Measurements from ENCODE around the gene SSBP3. TPM values are rescaled to one million over a fixed set of nuclear protein-coding genes. Genes with fewer than 3 reads are reported as not detected.

The SSBP3 gene
- polyA plus RNA-seq, 1 experiment: 34.3 TPM

DNA sequence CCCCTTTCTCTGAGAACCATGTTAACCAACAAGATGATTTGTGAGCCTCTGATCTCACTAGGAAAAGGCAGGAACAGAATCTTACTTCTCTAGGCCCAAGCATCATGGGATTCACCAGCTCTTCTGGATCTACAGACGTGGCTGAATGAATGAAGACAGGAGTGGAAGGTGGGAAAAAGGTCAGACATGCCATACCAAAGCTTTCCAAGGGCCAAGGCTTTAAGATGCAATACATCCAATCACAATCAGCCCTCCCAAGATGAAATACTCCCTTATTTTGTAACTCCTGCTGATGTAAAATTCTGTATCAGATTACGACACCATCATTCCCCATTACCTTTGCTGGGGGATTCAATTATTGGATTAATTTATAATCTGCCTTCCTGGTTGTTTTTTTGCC, 80.9 kb downstream of the SSBP3 start:
- DNase-seq (ENCODE audit: low read depth, low spot score): no peak
- H3K27ac ChIP-seq (ENCODE audit: low read depth, low read length): no peak overlapping the region
- H3K27me3 ChIP-seq (ENCODE audit: control insufficient read depth, insufficient read depth, low read length): no peaks in the 10 kb centered on the region
- H3K4me3 ChIP-seq (ENCODE audit: low read depth, low read length): no peak overlapping the region
- TF ChIP-seq, protein P1, sequence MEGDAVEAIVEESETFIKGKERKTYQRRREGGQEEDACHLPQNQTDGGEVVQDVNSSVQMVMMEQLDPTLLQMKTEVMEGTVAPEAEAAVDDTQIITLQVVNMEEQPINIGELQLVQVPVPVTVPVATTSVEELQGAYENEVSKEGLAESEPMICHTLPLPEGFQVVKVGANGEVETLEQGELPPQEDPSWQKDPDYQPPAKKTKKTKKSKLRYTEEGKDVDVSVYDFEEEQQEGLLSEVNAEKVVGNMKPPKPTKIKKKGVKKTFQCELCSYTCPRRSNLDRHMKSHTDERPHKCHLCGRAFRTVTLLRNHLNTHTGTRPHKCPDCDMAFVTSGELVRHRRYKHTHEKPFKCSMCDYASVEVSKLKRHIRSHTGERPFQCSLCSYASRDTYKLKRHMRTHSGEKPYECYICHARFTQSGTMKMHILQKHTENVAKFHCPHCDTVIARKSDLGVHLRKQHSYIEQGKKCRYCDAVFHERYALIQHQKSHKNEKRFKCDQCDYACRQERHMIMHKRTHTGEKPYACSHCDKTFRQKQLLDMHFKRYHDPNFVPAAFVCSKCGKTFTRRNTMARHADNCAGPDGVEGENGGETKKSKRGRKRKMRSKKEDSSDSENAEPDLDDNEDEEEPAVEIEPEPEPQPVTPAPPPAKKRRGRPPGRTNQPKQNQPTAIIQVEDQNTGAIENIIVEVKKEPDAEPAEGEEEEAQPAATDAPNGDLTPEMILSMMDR (IDR thresholded peaks at IDR 0.05; ENCODE audit: low read depth, low read length): no peak
- H3K9me3 ChIP-seq (ENCODE audit: control insufficient read depth, insufficient read depth, low read length): no peaks in the 10 kb centered on the region
- ChIA-PET POLR2A (interaction anchor here (1.0 kb wide), 1 partner anchor 9 kb away, joined by 4 read pairs; no protein-coding TSS in a partner anchor), CTCF (interaction anchor here (1.1 kb wide), 1 partner anchor 9 kb away, joined by 4 read pairs; no protein-coding TSS in a partner anchor)

DNA sequence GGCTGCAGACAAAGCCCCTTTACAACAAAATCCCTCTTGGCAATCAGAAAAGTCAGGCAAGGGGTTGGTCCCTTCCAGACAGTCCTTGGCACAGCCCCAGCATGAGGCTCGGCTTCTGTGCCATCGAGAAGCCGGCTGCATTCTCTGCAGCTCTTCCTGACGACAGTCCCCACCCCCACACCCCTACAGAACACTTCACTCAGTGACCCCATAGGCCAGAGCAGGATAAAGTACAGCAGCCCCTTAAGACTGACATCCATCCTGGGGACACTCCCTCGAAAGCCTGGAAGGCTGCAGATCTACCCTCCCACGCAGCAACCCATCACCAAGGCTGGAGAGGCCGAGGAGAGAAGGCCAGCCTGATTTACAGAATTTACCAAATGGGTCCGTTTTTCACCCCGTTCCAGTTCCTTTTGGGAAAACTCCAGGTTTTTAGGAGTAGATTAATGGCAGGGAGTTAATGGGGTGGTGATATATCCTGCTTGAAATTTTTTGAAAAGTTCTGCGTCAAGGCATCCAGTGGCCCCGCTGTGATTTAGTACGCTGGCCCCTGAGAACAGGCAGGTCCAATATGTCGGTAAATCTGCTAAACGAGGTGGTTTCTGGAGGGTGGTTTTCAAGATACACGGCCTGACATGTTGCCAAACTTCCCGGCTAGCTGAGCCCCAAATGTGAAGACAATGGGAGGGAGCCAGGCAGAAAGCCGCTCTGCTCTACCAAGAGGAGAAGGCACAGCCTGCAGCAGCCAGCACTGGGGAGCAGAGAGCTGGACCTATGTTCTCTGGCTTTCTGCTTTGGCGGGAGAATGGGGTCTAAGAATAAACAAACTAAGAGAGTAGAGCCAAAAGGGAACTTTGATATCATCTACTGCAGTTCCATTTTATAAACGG, 81.7 kb downstream of the SSBP3 start:
- ChIA-PET CTCF (interaction anchor here (0.6 to 1.1 kb wide), 2 partner anchors 10 to 30 kb away, joined by 3 to 4 read pairs; no protein-coding TSS in a partner anchor), POLR2A (interaction anchor here (0.8 to 1.0 kb wide), 2 partner anchors 10 to 11 kb away, joined by 3 to 4 read pairs; no protein-coding TSS in a partner anchor)
- TF ChIP-seq, protein P1 (IDR thresholded peaks at IDR 0.05; ENCODE audit: low read depth, low read length): no peak
- Histone ChIP-seq H3K27ac (ENCODE audit: low read depth, low read length) (peak overlapping the region; percentile 53), H3K27me3 (ENCODE audit: control insufficient read depth, insufficient read depth, low read length) (no peaks in the 10 kb centered on the region), H3K4me3 (ENCODE audit: low read depth, low read length) (peak overlapping the region; percentile 4; the same call in 1 of the 2 replicates), H3K9me3 (ENCODE audit: control insufficient read depth, insufficient read depth, low read length) (no peaks in the 10 kb centered on the region)
- no peak for DNase-seq (ENCODE audit: low read depth, low spot score)

DNA sequence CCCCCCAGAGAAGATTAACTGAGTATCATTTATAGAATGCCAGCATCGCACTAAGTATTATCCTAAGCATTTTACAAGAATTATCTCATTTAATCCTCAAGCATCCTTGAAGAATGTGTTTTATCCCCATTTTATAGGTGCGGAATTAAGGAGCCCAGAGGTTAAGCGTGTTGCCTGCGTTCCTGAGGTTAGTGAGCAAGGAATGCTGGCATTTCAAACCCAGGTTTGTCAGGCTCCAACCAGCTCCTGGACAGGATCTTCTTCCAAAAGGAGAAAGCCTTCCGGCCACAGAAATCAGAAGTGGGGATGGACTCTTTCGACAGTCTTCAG, 82.3 kb downstream of the SSBP3 start:
- Histone ChIP-seq H3K27ac (ENCODE audit: low read depth, low read length) (peak overlapping the region; percentile 11), H3K9me3 (ENCODE audit: control insufficient read depth, insufficient read depth, low read length) (no peaks in the 10 kb centered on the region), H3K4me3 (ENCODE audit: low read depth, low read length) (no peak overlapping the region), H3K27me3 (ENCODE audit: control insufficient read depth, insufficient read depth, low read length) (no peaks in the 10 kb centered on the region)
- ChIA-PET POLR2A (interaction anchor here (0.8 kb wide), 1 partner anchor 11 kb away, joined by 3 read pairs; no protein-coding TSS in a partner anchor), CTCF (interaction anchor here (0.6 kb wide), 1 partner anchor 30 kb away, joined by 3 read pairs; no protein-coding TSS in a partner anchor)
- DNase-seq (ENCODE audit: low read depth, low spot score): no peak
- TF ChIP-seq, protein P1 (IDR thresholded peaks at IDR 0.05; ENCODE audit: low read depth, low read length): no peak

DNA sequence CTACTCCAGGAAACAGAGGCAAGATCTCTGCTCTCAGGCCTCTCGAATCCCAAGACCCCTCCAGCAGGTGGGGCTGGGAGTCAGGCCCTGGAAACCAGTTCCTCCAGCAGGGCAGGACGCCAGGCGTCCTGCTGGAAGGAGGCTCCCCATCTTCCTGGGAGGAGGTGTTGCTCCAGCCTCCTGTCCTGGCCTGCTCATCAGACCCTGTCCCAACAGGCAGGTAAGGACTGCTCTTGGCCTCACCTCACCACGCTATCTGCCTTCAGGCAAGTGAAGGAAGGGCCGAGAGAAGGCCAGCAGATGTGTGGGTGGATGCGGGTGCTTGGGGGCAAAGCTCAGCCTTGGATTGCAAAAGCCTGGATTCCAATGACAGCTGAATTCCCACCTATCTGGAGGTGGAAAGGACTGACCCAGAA, 82.9 kb downstream of the SSBP3 start:
- H3K4me3 ChIP-seq (ENCODE audit: low read depth, low read length): no peak overlapping the region
- CTCF ChIA-PET: no interaction called here
- DNase-seq (ENCODE audit: low read depth, low spot score): no peak
- no peaks in the 10 kb centered on the region for H3K27me3 ChIP-seq (ENCODE audit: control insufficient read depth, insufficient read depth, low read length)
- H3K27ac ChIP-seq (ENCODE audit: low read depth, low read length): no peak overlapping the region
- POLR2A ChIA-PET: interaction anchor here (0.8 kb wide), 1 partner anchor 12 kb away, joined by 3 read pairs; no protein-coding TSS in a partner anchor
- TF ChIP-seq, protein P1 (IDR thresholded peaks at IDR 0.05; ENCODE audit: low read depth, low read length): peak; percentile 18
- no peaks in the 10 kb centered on the region for H3K9me3 ChIP-seq (ENCODE audit: control insufficient read depth, insufficient read depth, low read length)
